Mesenchymal stem cell (in vitro differentiated cells and primary cell): ENCODE data around the gene PRRX2.

Experiments used
- DNase-seq: peaks from one replicate; pipeline ENCODE4 v3.0.0-alpha.2; 2013
- H2AFZ ChIP-seq: one replicate; pipeline ENCODE4 v1.6.1; 2013; ENCODE audit warnings: low read depth, mild to moderate bottlenecking, control low read depth, inconsistent platforms, low read length, moderate library complexity
- H2AK5ac ChIP-seq: 2 replicates; pipeline ENCODE4 v1.6.1; 2013; ENCODE audit warnings: low read length, moderate library complexity, mild to moderate bottlenecking, inconsistent platforms; ENCODE audit not compliant: severe bottlenecking
- H2BK120ac ChIP-seq: one replicate; pipeline ENCODE4 v1.6.1; 2013; ENCODE audit warnings: low read depth, mild to moderate bottlenecking, inconsistent platforms, low read length, moderate library complexity
- H2BK12ac ChIP-seq, 2 experiments: one replicate each; pipeline ENCODE4 v1.6.1; 2013; ENCODE audit warnings: inconsistent platforms in 2 of 2, low read length in 2 of 2, mild to moderate bottlenecking in 2 of 2, moderate library complexity in 2 of 2, control low read depth in 1 of 2
- H2BK15ac ChIP-seq: one replicate; pipeline ENCODE4 v1.6.1; 2013; ENCODE audit warnings: mild to moderate bottlenecking, low read depth, inconsistent platforms; ENCODE audit not compliant: poor library complexity, severe bottlenecking
- H2BK5ac ChIP-seq: 2 replicates; pipeline ENCODE4 v1.6.1; 2013; ENCODE audit warnings: low read depth, mild to moderate bottlenecking, low read length, control low read depth, inconsistent platforms; ENCODE audit not compliant: poor library complexity, severe bottlenecking
- H3K14ac ChIP-seq, 2 experiments: one replicate each; pipeline ENCODE4 v1.6.1; 2013; ENCODE audit warnings: inconsistent platforms in 2 of 2, low read length in 2 of 2, control low read depth in 1 of 2, mild to moderate bottlenecking in 1 of 2, moderate library complexity in 1 of 2
- H3K18ac ChIP-seq, 2 experiments: one replicate each; pipeline ENCODE4 v1.6.1; 2013; ENCODE audit warnings: inconsistent platforms in 2 of 2, low read length in 2 of 2, control low read depth in 1 of 2, low read depth in 1 of 2, mild to moderate bottlenecking in 1 of 2
- H3K23ac ChIP-seq, 2 experiments: one replicate each; pipeline ENCODE4 v1.6.1; 2013; ENCODE audit warnings: inconsistent platforms in 2 of 2, low read length in 2 of 2, mild to moderate bottlenecking in 2 of 2, moderate library complexity in 2 of 2, control low read depth in 1 of 2
- H3K27ac ChIP-seq: 2 replicates; pipeline ENCODE4 v1.5.1; 2013; ENCODE audit warnings: mild to moderate bottlenecking, moderate library complexity, low read length, control low read depth, inconsistent platforms; ENCODE audit not compliant: poor library complexity, severe bottlenecking
- H3K27me3 ChIP-seq, 2 experiments: 2 replicates each; pipeline versions ENCODE4 v1.6.1 to v1.7.0; 2013; ENCODE audit warnings: low read length in 2 of 2, mild to moderate bottlenecking in 2 of 2, moderate library complexity in 2 of 2, control low read depth in 1 of 2, inconsistent platforms in 1 of 2; ENCODE audit not compliant: control insufficient read depth in 1 of 2, insufficient read depth in 1 of 2
- H3K36me3 ChIP-seq, 2 experiments: 2 replicates each; pipeline versions ENCODE4 v1.6.1 to v1.7.0; 2013; ENCODE audit warnings: low read length in 2 of 2, control low read depth in 1 of 2, inconsistent platforms in 1 of 2, low read depth in 1 of 2, mild to moderate bottlenecking in 1 of 2; ENCODE audit not compliant: insufficient read depth in 2 of 2, control insufficient read depth in 1 of 2
- H3K4ac ChIP-seq, 2 experiments: one replicate each; pipeline ENCODE4 v1.6.1; 2013; ENCODE audit warnings: inconsistent platforms in 2 of 2, low read length in 2 of 2, mild to moderate bottlenecking in 2 of 2, moderate library complexity in 2 of 2, control low read depth in 1 of 2, low read depth in 1 of 2
- H3K4me1 ChIP-seq: 2 replicates; pipeline ENCODE4 v1.6.1; 2013; ENCODE audit warnings: low read depth, low read length, control low read depth; ENCODE audit not compliant: control insufficient read depth, insufficient read depth
- H3K4me2 ChIP-seq: 2 replicates; pipeline ENCODE4 v1.6.1; 2013; ENCODE audit warnings: low read length, mild to moderate bottlenecking, inconsistent platforms; ENCODE audit not compliant: poor library complexity, severe bottlenecking
- H3K4me3 ChIP-seq, 2 experiments: 2 replicates each; pipeline versions ENCODE4 v1.5.1 to v1.7.0; 2013; ENCODE audit warnings: low read length in 2 of 2, mild to moderate bottlenecking in 2 of 2, control low read depth in 1 of 2, low read depth in 1 of 2; ENCODE audit not compliant: insufficient read depth in 1 of 2
- H3K79me1 ChIP-seq: replicated peaks from 2 replicates; pipeline ENCODE4 v1.6.1; 2013; ENCODE audit warnings: mild to moderate bottlenecking, control low read depth, low read length, inconsistent platforms; ENCODE audit not compliant: poor library complexity, severe bottlenecking
- H3K9ac ChIP-seq: 2 replicates; pipeline ENCODE4 v1.7.0; 2013; ENCODE audit warnings: mild to moderate bottlenecking, low read length, moderate library complexity
- H3K9me3 ChIP-seq: 2 replicates; pipeline ENCODE4 v1.7.0; 2013; ENCODE audit warnings: mild to moderate bottlenecking, low read length; ENCODE audit not compliant: control insufficient read depth
- H4K8ac ChIP-seq: one replicate; pipeline ENCODE4 v1.6.1; 2013; ENCODE audit warnings: inconsistent platforms, mild to moderate bottlenecking, low read length, moderate library complexity
- H4K91ac ChIP-seq: one replicate; pipeline ENCODE4 v1.6.1; 2013; ENCODE audit warnings: mild to moderate bottlenecking, low read length, inconsistent platforms
- WGBS: methylation state at CpG from one replicate; pipeline ENCODE4 v1.1.7; 2013; ENCODE audit warnings: mixed read lengths; 5-methylcytosine and 5-hydroxymethylcytosine counted together

The PRRX2 gene

DNA sequence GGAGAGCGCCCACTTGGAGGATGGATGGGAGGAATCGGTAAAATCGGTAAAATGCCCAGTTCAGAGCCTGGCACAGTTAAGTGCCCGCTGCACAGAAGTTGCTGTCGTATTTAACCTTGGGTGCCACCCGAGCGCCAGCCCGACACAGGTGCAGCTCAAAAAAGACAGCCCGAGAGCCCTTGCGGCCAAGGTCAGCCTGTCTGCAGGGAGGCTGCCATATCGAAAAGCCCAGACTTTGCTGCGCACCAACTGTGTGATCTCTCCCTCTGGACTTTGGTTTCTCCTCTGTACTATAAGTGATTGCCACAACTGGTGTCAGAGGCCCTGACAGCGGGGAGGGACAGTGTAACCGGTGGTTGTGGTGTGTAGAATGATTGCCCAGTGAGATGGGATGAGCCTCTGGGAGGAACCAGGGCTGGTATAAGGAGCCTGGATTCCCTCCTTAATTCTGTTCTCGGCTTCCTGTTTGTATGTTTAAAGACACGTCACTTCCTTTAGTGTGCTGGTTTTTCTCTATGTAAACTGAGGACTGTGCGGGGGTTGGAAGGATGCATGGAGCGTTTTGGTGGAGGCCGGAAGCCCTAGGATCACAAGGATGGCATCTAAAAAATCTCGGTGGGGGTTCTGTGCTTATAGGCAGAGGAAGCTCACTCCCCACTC lies 38.7 kb upstream of the PRRX2 start:
- H3K9me3 ChIP-seq: no peaks in the 10 kb centered on the region
- peak overlapping the region in 1 of 2 experiments; percentile 14 for H3K14ac ChIP-seq
- WGBS: 2% methylated on average over 20 of the region's 20 CpGs
- H3K27me3 ChIP-seq: no peaks in the 10 kb centered on the region
- H3K36me3 ChIP-seq: peaks cover 7 to 14% of the 10 kb centered on the region in 2 experiments
- H4K8ac ChIP-seq: peak overlapping the region; percentile 66
- H3K4me3 ChIP-seq: peak overlapping the region; percentile 82 to 86
- peak overlapping the region; percentile 92 for H4K91ac ChIP-seq
- H2AFZ ChIP-seq: no peak overlapping the region
- H2BK12ac ChIP-seq: no peak overlapping the region
- H3K4ac ChIP-seq: peak overlapping the region; percentile 39 to 81
- H3K4me1 ChIP-seq: peaks cover 36% of the 10 kb centered on the region
- H2BK5ac ChIP-seq: peak overlapping the region; percentile 10
- H2BK120ac ChIP-seq: no peak overlapping the region
- no peak overlapping the region for H3K23ac ChIP-seq
- peak overlapping the region; percentile 94 for H3K9ac ChIP-seq
- H3K4me2 ChIP-seq: peak overlapping the region; percentile 91
- DNase-seq: peak; percentile 85
- H3K27ac ChIP-seq: peak overlapping the region; percentile 83
- H3K79me1 ChIP-seq: peaks cover 1% of the 10 kb centered on the region
- H2BK15ac ChIP-seq: no peak overlapping the region
- peak overlapping the region; percentile 91 to 97 for H3K18ac ChIP-seq
- peak overlapping the region; percentile 33 for H2AK5ac ChIP-seq

DNA sequence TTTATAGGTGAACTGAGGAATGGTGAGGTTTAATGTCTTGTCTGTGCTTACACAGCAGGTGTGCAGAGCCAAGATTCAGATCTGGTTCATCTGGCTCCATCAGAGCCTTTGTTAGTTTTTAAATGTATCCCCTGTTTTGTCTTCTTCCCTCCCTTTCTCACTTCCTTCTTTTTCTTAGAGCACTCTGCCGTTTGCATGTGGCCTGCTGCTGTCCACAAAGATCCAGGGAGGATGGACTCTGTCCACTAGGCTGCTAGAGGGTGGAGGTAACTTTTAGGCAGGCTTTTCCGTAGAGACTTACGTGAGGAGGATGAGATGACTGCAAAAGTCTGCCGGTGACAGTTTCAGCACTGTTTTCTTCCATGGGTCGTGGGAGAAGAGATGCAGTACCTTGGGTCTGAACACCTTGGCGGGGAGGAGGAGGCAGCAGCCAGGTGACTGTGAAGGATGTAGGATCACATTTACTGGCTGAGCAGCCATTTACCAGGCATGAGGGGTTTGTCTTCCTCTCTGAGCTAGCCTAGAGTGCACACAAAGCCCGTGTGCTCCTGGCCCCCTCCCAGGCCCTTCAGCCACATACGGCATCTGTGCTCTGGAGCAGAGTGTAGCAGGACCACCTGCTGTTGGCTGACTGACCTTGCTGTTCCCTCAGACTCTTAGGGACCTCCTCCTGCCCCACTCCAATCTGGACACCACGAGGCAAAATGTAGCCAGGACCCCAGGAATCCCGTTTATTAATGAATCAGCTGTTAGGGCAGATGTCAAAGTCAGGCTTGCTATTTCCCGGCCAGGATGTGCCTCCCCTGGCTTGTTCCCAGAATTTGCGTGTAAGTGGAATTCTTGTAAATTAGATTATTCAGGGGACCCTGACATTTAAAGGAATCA lies 37.6 kb upstream of the PRRX2 start:
- no peak overlapping the region for H2BK5ac ChIP-seq
- peaks cover 46% of the 10 kb centered on the region for H3K4me1 ChIP-seq
- peak overlapping the region in 1 of 2 experiments; percentile 56 for H3K4ac ChIP-seq
- peak; percentile 18 for DNase-seq
- no peak overlapping the region for H2BK12ac ChIP-seq
- H3K14ac ChIP-seq: peak overlapping the region in 1 of 2 experiments; percentile 26
- no peak overlapping the region for H3K18ac ChIP-seq
- peaks cover 10 to 22% of the 10 kb centered on the region in 2 experiments for H3K36me3 ChIP-seq
- H2BK15ac ChIP-seq: no peak overlapping the region
- H4K8ac ChIP-seq: no peak overlapping the region
- peak overlapping the region; percentile 83 for H3K27ac ChIP-seq
- H2AFZ ChIP-seq: no peak overlapping the region
- no peak overlapping the region for H2BK120ac ChIP-seq
- H3K27me3 ChIP-seq: no peaks in the 10 kb centered on the region
- no peaks in the 10 kb centered on the region for H3K9me3 ChIP-seq
- H3K79me1 ChIP-seq: peaks cover 1% of the 10 kb centered on the region
- 68% methylated on average over 12 of the region's 12 CpGs for WGBS
- peak overlapping the region in 1 of 2 experiments; percentile 82 for H3K4me3 ChIP-seq
- no peak overlapping the region for H4K91ac ChIP-seq
- H3K23ac ChIP-seq: no peak overlapping the region
- H3K4me2 ChIP-seq: peak overlapping the region; percentile 91
- peak overlapping the region; percentile 40 for H2AK5ac ChIP-seq
- H3K9ac ChIP-seq: peak overlapping the region; percentile 94

DNA sequence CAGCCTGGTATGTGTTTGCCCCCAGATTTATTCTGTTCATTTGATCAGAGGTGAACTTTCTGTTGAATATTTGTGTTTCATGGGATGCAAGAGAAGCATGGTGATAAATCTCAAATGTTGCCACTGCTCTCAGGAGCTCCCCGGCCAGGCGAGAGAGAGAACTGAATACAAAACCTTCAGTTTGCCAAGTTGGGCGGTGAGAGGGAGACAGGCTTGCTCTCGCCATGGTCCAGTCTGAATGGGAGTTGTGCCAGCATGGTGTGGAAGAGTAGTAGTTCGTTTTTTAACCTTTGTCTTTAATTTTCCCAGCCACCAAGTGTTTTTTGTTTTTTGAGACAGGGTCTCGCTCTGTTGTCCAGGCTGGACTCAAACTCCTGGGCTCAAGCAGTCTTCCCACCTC lies 36.7 kb upstream of the PRRX2 start:
- Histone ChIP-seq H2BK12ac (no peak overlapping the region), H3K79me1 (peaks cover 2% of the 10 kb centered on the region), H3K18ac (no peak overlapping the region), H3K9me3 (no peaks in the 10 kb centered on the region), H3K27ac (peak overlapping the region; percentile 83), H2BK120ac (no peak overlapping the region), H2AFZ (no peak overlapping the region), H3K4me3 (no peak overlapping the region), H3K4ac (no peak overlapping the region), H2BK5ac (no peak overlapping the region), H3K4me1 (peaks cover 48% of the 10 kb centered on the region), H3K36me3 (peaks cover 19 to 31% of the 10 kb centered on the region in 2 experiments), H3K14ac (no peak overlapping the region), H2BK15ac (no peak overlapping the region), H3K9ac (peak overlapping the region; percentile 94), H3K23ac (no peak overlapping the region), H2AK5ac (no peak overlapping the region), H3K27me3 (no peaks in the 10 kb centered on the region), H3K4me2 (no peak overlapping the region), H4K8ac (no peak overlapping the region), H4K91ac (no peak overlapping the region)
- DNase-seq: no peak
- WGBS: 92% methylated on average over 5 of the region's 6 CpGs

DNA sequence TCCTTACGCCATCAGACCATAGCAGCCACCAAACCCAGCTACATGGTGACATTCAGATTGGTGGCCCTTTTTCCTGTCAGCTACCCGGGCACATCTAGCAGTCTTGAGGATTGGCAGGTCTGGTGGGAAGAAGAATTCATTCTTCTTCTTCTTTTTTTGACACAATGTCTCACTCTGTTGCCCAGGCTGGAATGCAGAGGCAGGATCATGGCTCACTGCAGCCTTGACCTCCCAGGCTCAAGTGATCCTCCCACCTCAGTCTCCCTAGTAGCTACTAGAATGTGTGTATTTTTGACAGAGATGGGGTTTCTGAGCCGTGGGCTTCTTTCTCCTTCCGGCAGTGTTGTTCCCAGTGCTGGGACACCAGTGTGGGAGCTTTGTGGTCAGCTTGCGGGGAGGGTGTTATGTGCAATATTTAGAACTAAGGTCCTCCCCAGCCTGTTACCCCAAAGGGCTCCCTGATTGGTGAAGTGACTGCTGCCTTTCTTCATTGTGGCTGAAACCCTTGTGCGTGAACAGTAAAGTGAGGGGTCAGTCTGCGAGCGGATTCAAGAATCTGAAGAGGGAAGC lies 36.1 kb upstream of the PRRX2 start:
- WGBS: 97% methylated on average over 6 of the region's 8 CpGs

More for the DNA sequence above, 36.1 kb upstream of the PRRX2 start:
- Histone ChIP-seq H3K36me3 (peaks cover 24 to 37% of the 10 kb centered on the region in 2 experiments), H3K14ac (no peak overlapping the region), H3K27me3 (no peaks in the 10 kb centered on the region), H3K4me1 (peaks cover 47% of the 10 kb centered on the region), H4K8ac (no peak overlapping the region), H3K18ac (no peak overlapping the region), H3K4me2 (no peak overlapping the region), H3K4me3 (no peak overlapping the region), H2BK120ac (no peak overlapping the region), H2BK12ac (no peak overlapping the region), H2AK5ac (no peak overlapping the region), H3K4ac (peak overlapping the region in 1 of 2 experiments; percentile 17), H3K79me1 (peaks cover 7% of the 10 kb centered on the region), H2BK5ac (no peak overlapping the region), H3K23ac (no peak overlapping the region), H4K91ac (no peak overlapping the region), H2AFZ (no peak overlapping the region), H3K9me3 (no peaks in the 10 kb centered on the region), H3K27ac (no peak overlapping the region), H2BK15ac (no peak overlapping the region), H3K9ac (no peak overlapping the region)
- no peak for DNase-seq
